GM23338 (cell line): Measurements from ENCODE around the gene GUCA1A. TPM values are rescaled to one million over a fixed set of nuclear protein-coding genes. Genes with fewer than 3 reads are reported as not detected.

Source experiments
- ATAC-seq: fragments of 200-7000 bp; cut with Tn5 transposase; 3 replicates; pipeline ENCODE4 v1.9.1; 2020
- DNase-seq: peaks from one replicate; pipeline ENCODE4 v3.0.0-alpha.2; 2015; ENCODE audit warnings: low spot score
- H2AFZ ChIP-seq: fragments of 200-600 bp; sonication (generic); 2 replicates; pipeline ENCODE4 v1.8.0; 2016; ENCODE audit warnings: antibody characterized with exemption, mild to moderate bottlenecking, moderate library complexity
- H3F3A ChIP-seq: fragments of 200-600 bp; sonication (generic); replicated peaks from 2 replicates; pipeline ENCODE4 v1.8.0; 2017; ENCODE audit warnings: antibody characterized with exemption, mixed run types, low read depth
- H3K27ac ChIP-seq: fragments of 200-600 bp; sonication (generic); 2 replicates; pipeline ENCODE4 v1.6.1; 2016; ENCODE audit warnings: low read depth
- H3K27me3 ChIP-seq: fragments of 200-600 bp; sonication (generic); 2 replicates; pipeline ENCODE4 v1.8.0; 2016; ENCODE audit warnings: mild to moderate bottlenecking, mixed run types, moderate library complexity; ENCODE audit not compliant: insufficient read depth
- H3K36me3 ChIP-seq: fragments of 200-600 bp; sonication (generic); 2 replicates; pipeline ENCODE4 v1.8.0; 2016; ENCODE audit warnings: mild to moderate bottlenecking; ENCODE audit not compliant: insufficient read depth
- H3K4me1 ChIP-seq: fragments of 200-600 bp; sonication (generic); 2 replicates; pipeline ENCODE4 v1.8.0; 2016; ENCODE audit warnings: mild to moderate bottlenecking, moderate library complexity; ENCODE audit not compliant: insufficient read depth
- H3K4me2 ChIP-seq: fragments of 200-600 bp; sonication (generic); 2 replicates; pipeline ENCODE4 v1.7.1; 2017; ENCODE audit warnings: mixed run types
- H3K4me3 ChIP-seq: fragments of 200-600 bp; sonication (generic); 2 replicates; pipeline ENCODE4 v1.6.1; 2016; ENCODE audit warnings: mixed run types
- H3K79me2 ChIP-seq: fragments of 200-600 bp; sonication (generic); replicated peaks from 2 replicates; pipeline ENCODE4 v1.8.0; 2017; ENCODE audit warnings: mild to moderate bottlenecking; ENCODE audit not compliant: insufficient read depth
- H3K9me2 ChIP-seq: fragments of 200-600 bp; sonication (generic); 2 replicates; pipeline ENCODE4 v1.8.0; 2017; ENCODE audit not compliant: insufficient read depth
- H4K20me1 ChIP-seq: fragments of 200-600 bp; sonication (generic); replicated peaks from 2 replicates; pipeline ENCODE4 v1.8.0; 2017; ENCODE audit warnings: mild to moderate bottlenecking; ENCODE audit not compliant: insufficient read depth
- H3K27ac Mint-ChIP-seq: 2 replicates; pipeline ENCODE4 v1.8.0; 2020; ENCODE audit warnings: inconsistent platforms, mild to moderate bottlenecking, moderate library complexity, mixed read lengths
- H3K27me3 Mint-ChIP-seq: 3 replicates; pipeline ENCODE4 v1.8.0; 2022; ENCODE audit warnings: low read depth, mild to moderate bottlenecking, moderate library complexity, mixed read lengths, inconsistent platforms; ENCODE audit not compliant: insufficient read depth, poor library complexity
- H3K36me3 Mint-ChIP-seq: 3 replicates; pipeline ENCODE4 v1.8.0; 2021; ENCODE audit warnings: low read depth, mild to moderate bottlenecking, inconsistent platforms, moderate library complexity, mixed read lengths
- H3K4me1 Mint-ChIP-seq: 3 replicates; pipeline ENCODE4 v1.8.0; 2020; ENCODE audit warnings: mild to moderate bottlenecking, inconsistent platforms, mixed read lengths
- H3K4me3 Mint-ChIP-seq: 3 replicates; pipeline ENCODE4 v1.8.0; 2021; ENCODE audit warnings: moderate library complexity, mild to moderate bottlenecking, inconsistent platforms, mixed read lengths
- H3K9me3 Mint-ChIP-seq: 3 replicates; pipeline ENCODE4 v1.8.0; 2020; ENCODE audit warnings: moderate library complexity, mild to moderate bottlenecking, inconsistent platforms, mixed read lengths
- CREB1 ChIP-seq: fragments of 250-450 bp; sonication (Bioruptor Pico); IDR thresholded peaks from 2 replicates; pipeline ENCODE4 v1.5.0; 2020; ENCODE audit warnings: low read depth, mild to moderate bottlenecking, moderate library complexity
- ETS1 ChIP-seq: IDR thresholded peaks from 2 replicates; pipeline ENCODE4 v1.6.1; 2016; ENCODE audit warnings: antibody characterized with exemption
- JUNB ChIP-seq: IDR thresholded peaks from one replicate; pipeline ENCODE4 v1.6.1; 2016; ENCODE audit warnings: antibody characterized with exemption; ENCODE audit not compliant: unreplicated experiment
- NANOG ChIP-seq: IDR thresholded peaks from 2 replicates; pipeline ENCODE4 v1.6.1; 2016; ENCODE audit warnings: antibody characterized with exemption, borderline replicate concordance
- ZNF462 ChIP-seq: fragments of 250-450 bp; sonication (Bioruptor Pico); IDR thresholded peaks from 2 replicates; pipeline ENCODE4 v1.5.0; 2020; ENCODE audit warnings: mild to moderate bottlenecking, moderate library complexity
- polyA plus RNA-seq: library from polyadenylated mRNA; unstranded; fragments of >200 nt; fragmentation: Nextera tagmentation; extraction: Ambion mirVana; gene quantifications from 2 replicates; pipeline ENCODE4 v1.2.1, GENCODE V29; 2016
- total RNA-seq: library from RNA; depleted of rRNA; stranded (reverse); fragments of >200 nt; shearing (Covaris generic); gene quantifications from 2 replicates; pipeline ENCODE4 v1.2.3, GENCODE V29; 2014

Gene GUCA1A
- total and polyA plus RNA-seq, 2 experiments from 2014 or later = 5.2 to 10.6 TPM

GRCh38 chr6:42133926-42134325 is 39.2 kb upstream of the GUCA1A start:
- Mint-ChIP-seq H3K4me1 (peaks cover 49% of the 10 kb centered on the region), H3K9me3 (no peaks in the 10 kb centered on the region), H3K27ac (peak overlapping the region; percentile 82), H3K4me3 (no peak overlapping the region), H3K36me3 (peaks cover 52% of the 10 kb centered on the region), H3K27me3 (peaks cover 21% of the 10 kb centered on the region)
- Histone ChIP-seq H3K4me1 (peaks cover 49% of the 10 kb centered on the region), H3F3A (peaks cover 17% of the 10 kb centered on the region), H3K4me3 (no peak overlapping the region), H4K20me1 (peaks cover 44% of the 10 kb centered on the region), H3K27ac (no peak overlapping the region; the same call in 1 of the 2 replicates), H2AFZ (no peak overlapping the region), H3K9me2 (no peaks in the 10 kb centered on the region), H3K27me3 (no peaks in the 10 kb centered on the region), H3K4me2 (no peak overlapping the region), H3K36me3 (peaks cover 11% of the 10 kb centered on the region; the same call in 1 of the 2 replicates), H3K79me2 (peaks cover 72% of the 10 kb centered on the region)
- no peak for TF ChIP-seq ETS1
- no peak for TF ChIP-seq CREB1 (CRISPR knock-in tag)
- no peak for TF ChIP-seq ZNF462 (CRISPR knock-in tag)
- DNase-seq (no peak), ATAC-seq (no peak)

- Histone ChIP-seq H3F3A (peaks cover 27% of the 10 kb centered on the region), H3K36me3 (peaks cover 15% of the 10 kb centered on the region; the same call in 1 of the 2 replicates), H4K20me1 (peaks cover 48% of the 10 kb centered on the region), H3K27me3 (no peaks in the 10 kb centered on the region), H3K79me2 (peaks cover 78% of the 10 kb centered on the region), H3K4me2 (peak overlapping the region; percentile 27; the same call in 1 of the 2 replicates), H2AFZ (no peak overlapping the region), H3K9me2 (no peaks in the 10 kb centered on the region), H3K4me3 (no peak overlapping the region), H3K4me1 (peaks cover 61% of the 10 kb centered on the region), H3K27ac (peak overlapping the region; percentile 99)
- Mint-ChIP-seq H3K36me3 (peaks cover 45% of the 10 kb centered on the region), H3K9me3 (no peaks in the 10 kb centered on the region), H3K27ac (peak overlapping the region; percentile 78; the same call in 1 of the 2 replicates), H3K4me1 (peaks cover 61% of the 10 kb centered on the region), H3K4me3 (no peak overlapping the region; the same call in 2 of the 3 replicates), H3K27me3 (peaks cover 16% of the 10 kb centered on the region)
- ATAC-seq (no peak; the same call in 1 of the 3 replicates), DNase-seq (peak; percentile 21)
- no peak for TF ChIP-seq JUNB
- TF ChIP-seq CREB1 (CRISPR knock-in tag) = no peak
- no peak for TF ChIP-seq NANOG
These were observed 38.0 kb upstream of the GUCA1A start for GRCh38 chr6:42135161-42135560.
